CD4-positive, alpha-beta T cell treated with Interleukin-4 for 4 hours (primary cell): ENCODE results near the gene PSD2.

ENCODE experiments used
- DNase-seq: peaks from one replicate; pipeline ENCODE4 v3.0.0-alpha.2; 2020

Gene PSD2

GRCh38 chr5:139861889-139862207 lies 66.2 kb downstream of the PSD2 start:
- no peak for DNase-seq

- DNase-seq: no peak
Observed at GRCh38 chr5:139862313-139862712, 66.7 kb downstream of the PSD2 start.

DNA sequence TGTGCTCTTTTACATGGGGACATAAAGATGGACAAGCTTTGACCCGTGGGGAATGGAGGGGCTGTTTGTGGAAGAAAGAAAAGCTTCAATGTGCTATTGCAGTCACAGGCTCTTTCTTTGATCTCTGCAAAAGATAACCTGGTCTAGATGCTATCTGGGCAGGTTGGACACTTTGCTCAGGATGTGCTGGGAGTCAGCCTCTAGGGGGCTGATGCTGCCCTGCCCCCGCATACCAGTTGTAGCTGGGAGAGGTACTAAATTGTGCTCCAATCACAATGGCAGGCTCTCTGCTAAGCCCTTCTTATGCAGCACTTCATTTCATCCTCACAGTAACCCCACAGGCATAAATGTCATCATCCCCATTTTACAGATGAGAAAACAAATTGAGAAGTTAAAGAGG lies 67.2 kb downstream of the PSD2 start:
- no peak for DNase-seq

DNA sequence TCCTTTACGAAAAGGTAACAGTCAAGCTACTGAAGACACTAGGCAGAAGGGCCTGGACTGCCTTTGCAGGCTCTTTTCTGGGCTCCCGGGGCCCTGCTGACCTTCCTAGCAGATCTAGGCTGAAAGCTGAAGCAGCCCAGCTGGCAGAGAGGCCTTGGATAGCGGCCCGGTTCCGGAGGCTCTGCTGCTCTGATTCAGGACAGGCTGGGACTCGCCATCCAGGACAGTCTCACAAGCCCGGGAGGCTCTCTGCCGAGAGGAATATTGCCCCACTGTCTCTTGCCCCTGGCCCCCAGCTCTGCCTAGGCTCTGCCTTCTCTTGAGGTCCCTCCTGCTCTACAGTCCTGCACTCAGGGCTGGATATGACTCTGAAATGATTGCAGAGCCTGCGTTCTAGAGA lies 67.8 kb downstream of the PSD2 start:
- DNase-seq: no peak

DNA sequence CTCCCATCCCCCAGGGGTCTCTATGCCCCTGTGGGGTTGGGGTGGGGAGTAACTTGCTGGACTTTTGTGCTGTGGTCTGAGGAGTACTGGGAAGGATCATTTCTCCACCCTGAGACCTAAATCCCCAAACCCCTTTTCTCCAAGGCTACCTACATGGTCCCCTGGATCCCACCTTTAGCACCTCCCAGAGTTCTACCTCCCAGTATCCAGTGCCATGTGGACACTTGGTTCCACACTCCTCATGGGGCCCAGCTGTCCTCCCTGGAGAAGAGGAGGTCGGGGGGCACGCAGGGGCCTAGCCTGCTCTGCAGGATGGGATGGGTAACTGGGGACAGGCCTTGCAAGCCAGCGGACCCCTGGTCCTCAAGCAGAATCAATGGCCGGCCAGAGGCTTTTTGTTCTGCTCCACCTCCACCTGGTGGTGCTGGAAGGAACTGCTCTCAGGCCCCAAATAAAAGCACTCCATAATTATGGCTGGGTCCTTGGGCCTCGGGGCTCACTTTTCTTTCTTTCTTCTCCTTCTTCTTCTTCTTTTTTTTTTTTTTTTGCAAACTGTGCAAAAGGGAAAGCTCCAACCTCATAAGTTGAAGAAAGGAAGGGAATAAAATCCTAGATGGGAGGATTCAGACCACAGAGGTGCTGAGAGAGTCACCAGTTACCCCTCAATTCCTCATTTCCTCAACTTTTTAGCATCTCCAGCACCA lies 68.4 kb downstream of the PSD2 start:
- peak; percentile 49 for DNase-seq

DNA sequence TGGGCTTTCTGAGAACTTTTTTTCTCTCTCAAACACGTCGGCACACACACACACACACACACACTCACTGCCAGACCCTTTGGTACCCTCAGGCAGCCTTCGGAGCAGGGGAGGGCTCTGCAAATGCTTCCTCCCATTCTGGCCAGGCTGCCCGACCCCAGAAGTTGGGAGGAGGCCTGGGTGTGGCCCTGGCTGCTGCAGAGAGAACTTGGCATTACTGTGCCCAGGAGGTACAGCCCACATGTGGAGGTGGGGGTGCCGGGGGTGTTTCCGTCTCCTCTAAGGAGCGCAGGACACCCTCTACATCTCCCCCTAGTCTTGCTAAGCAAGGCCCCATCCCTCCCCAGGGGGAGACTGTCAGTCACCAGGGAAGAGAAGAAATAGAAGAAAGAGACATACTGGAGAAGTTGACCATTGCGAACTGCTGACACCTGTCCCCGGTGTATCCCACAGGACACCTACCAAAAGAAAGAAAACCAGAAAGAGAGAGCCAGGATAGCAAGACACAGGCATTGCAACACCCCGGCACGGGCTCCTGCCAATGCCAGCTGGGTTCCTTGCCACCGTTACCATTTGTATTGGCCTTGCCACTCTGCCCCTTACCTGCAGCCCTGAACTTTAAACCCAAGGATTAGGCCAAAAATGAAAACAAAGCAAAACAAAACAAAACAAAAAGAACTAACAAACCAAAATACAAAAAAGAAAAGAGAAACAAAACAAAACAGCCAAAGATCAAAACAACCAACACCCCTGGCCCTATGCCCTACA lies 69.3 kb downstream of the PSD2 start:
- DNase-seq: no peak

- DNase-seq: no peak
Observed at GRCh38 chr5:139867109-139867508, 71.5 kb downstream of the PSD2 start.

GRCh38 chr5:139867581-139867980 lies 72.0 kb downstream of the PSD2 start:
- DNase-seq: no peak

GRCh38 chr5:139869042-139869790 lies 73.6 kb downstream of the PSD2 start:
- no peak for DNase-seq

GRCh38 chr5:139870677-139871076 lies 75.1 kb downstream of the PSD2 start:
- no peak for DNase-seq

- DNase-seq: no peak
Observed at GRCh38 chr5:139871614-139872013, 76.0 kb downstream of the PSD2 start.

GRCh38 chr5:139872052-139872766 lies 76.6 kb downstream of the PSD2 start:
- no peak for DNase-seq

- DNase-seq: no peak
Observed at GRCh38 chr5:139872851-139873794, 77.5 kb downstream of the PSD2 start.

DNA sequence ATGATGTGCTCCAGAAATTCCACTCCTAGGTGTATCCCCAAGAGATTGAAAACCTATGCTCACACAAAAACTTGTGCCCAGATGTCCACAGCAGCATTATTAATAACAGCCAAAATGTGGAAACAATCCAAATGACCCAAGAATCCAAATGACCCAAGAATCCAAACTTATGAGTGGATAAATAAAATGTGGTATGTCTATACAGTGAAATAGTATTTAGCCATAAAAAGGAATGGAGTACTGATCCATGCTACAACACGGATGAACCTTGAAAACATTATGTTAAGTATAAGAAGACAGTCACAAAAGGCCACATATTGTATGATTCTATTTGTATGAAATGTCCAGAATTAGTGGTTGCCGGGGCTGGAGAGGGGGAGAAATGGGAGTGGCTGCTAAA lies 80.3 kb downstream of the PSD2 start:
- no peak for DNase-seq

- DNase-seq: no peak
Observed at GRCh38 chr5:139877129-139877597, 81.6 kb downstream of the PSD2 start.

DNA sequence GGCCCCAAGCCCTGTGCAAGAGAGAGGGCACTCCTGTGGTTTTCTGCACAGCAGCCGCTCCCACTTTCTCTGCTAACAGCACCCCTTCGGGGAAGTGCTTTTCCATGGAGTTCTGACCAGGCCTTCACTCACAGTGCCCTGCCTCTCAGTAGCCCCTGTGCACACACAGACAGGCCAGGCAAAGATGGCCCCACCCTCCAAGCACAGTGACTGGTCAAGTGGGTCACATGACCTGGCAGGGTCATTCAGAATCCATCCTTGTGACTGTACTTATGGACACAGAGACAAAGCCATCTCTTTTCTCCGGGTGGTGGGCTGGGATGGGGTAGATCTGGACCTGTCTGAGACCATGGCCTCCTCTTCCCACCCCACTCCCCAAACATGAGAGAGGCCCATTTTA lies 82.5 kb downstream of the PSD2 start:
- no peak for DNase-seq

- DNase-seq: no peak
Observed at GRCh38 chr5:139880416-139881142, 85.0 kb downstream of the PSD2 start.

DNA sequence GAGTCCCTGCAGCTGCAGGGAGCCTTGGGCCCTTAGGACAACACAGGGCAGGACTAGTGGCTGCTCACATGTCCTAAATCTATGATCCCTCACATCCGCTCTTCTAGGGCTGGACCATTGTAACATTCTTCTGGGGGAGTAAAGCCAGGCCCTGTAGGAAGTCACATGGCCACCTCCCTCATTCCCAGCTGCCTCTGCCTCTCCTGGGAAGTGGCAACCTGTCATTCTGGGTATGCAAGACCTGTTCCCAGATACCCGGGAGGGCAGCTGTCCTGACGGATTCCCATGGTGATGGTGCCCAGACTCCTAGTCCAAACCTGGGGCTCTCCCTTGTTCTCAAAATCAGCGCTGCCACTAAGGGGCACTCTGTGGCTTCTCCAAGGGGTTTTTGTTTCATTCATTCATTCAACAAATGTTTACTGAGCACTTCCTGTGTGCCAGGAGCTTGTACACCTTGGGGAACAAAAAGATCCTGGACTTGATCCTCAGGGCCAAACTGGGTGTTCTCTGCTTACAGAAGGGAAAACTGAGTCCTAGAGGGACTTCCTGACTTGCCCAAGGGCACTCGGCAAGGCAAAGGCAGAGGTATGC lies 85.6 kb downstream of the PSD2 start:
- DNase-seq: no peak

GRCh38 chr5:139882316-139882715 lies 86.7 kb downstream of the PSD2 start:
- no peak for DNase-seq

DNA sequence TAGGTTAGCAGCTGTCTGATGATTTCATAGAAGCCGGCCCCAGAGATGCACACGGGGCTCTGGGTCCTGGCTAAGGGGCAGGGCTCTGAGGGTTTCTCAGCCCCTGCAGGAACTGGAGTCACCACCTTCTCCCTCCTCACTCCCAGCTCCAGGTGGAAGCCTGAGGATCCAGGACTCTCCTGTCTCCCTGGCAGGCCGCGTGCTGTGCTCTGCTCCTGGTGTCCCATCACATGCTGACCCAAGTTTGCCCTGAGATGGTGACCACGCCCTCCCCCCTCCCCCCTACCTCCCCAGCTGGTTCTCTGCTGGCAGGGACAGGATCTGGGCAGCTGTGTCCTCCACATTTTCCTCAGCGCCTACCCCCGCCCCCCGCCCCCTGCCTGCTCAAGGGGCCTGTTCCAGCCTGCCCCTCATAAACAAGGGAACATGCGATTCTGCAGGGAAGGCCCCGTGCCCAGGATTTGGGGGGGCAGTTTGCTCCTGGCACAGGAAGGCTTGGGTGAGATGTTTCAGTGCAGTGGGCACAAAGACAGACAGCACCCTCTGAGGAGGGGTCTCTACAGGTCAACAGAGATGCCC lies 87.4 kb downstream of the PSD2 start:
- DNase-seq: no peak

DNA sequence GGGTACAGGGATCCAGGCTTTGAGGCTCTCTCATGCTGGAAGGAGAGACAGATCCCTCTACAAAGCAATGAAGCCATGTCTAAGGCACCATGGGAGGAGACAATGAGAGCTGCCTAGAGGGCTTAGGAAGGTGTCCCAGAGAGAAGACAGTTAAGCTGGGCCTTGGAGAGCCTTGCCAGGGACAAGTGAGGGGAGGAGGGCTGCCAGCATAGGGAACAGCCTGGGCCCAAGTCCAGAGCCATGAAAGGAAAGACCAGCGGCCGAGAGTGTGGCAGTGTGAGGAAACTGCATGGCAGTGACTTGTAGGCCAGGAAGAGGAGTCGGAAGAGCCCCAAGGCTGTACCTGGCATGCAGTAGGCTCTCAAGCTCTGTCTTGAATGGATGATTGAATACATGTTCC lies 88.5 kb downstream of the PSD2 start:
- no peak for DNase-seq
